Measurements from ENCODE around the gene ADCY7.

Gene ADCY7

DNA sequence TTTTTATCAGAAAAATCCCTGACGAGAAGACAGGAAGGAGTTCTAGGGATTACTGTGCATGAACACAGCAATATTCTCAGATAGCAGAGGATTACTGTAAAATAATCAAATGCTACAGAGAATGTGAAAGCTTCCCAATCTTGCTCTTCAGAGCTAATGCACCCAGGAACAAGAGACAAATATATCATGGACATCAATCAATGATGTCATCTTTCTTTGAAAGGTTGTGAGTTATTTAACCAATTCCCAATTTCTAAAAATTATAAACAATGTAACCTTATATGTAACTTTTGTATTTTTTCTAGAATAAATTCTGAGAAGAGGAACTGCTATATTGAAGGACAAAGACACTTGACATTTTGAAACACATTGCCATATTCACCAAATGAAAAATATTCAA is 56.0 kb downstream of the ADCY7 start:
- H3K27ac ChIP-seq (ENCODE audit: low read depth in 2 of 2, low read length in 2 of 2) = no peak overlapping the region
- H3K4me3 ChIP-seq (ENCODE audit: low read length in 2 of 2) = no peak overlapping the region
- H3K4me1 ChIP-seq (ENCODE audit: control insufficient read depth in 2 of 2, insufficient read depth in 2 of 2, low read length in 2 of 2) = peaks cover 0 to 7% of the 10 kb centered on the region in 2 donors
- H3K9ac ChIP-seq (ENCODE audit: low read depth in 1 of 2, low read length in 2 of 2) = no peak overlapping the region
- H3K36me3 ChIP-seq (ENCODE audit: control insufficient read depth in 2 of 2, insufficient read depth in 2 of 2, low read length in 2 of 2) = peaks cover 45 to 61% of the 10 kb centered on the region in 2 donors
- H3K27me3 ChIP-seq (ENCODE audit: control insufficient read depth in 2 of 2, insufficient read depth in 2 of 2, low read length in 2 of 2) = no peaks in the 10 kb centered on the region
- H3K9me3 ChIP-seq (ENCODE audit: control insufficient read depth in 2 of 2, low read length in 2 of 2) = no peaks in the 10 kb centered on the region

DNA sequence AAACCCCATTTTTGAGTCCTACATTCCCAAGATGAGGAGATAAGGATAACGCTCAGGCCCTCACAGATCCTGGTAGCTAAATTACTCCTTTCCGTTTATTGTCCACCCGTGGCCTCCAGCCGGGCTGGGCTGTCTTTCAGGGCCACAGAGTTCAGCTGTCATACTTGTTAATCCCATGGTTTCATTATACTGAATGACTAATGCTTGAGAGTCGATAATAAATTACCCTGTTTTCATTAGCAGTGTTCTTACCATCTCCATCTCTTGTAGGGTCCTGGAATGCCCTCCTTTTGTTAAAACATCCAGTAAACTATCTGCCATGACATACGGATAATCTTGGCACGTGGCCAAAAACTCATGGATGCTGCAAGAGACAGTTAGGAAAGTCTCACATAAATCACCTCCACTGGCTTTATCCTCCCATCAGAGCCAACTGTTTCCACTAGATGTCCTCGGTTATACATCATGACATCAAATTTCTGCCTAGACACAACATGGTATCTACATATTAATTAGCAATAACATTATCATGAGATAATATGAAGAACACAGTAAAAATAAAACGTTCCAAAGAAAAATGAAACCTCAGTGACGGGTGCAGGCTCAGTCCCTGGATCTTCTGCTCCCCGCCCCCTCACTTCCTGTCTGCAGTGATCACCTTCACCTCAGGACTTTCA is 57.1 kb downstream of the ADCY7 start:
- Histone ChIP-seq H3K4me3 (ENCODE audit: low read length in 2 of 2) (no peak overlapping the region), H3K36me3 (ENCODE audit: control insufficient read depth in 2 of 2, insufficient read depth in 2 of 2, low read length in 2 of 2) (peaks cover 40 to 60% of the 10 kb centered on the region in 2 donors), H3K9ac (ENCODE audit: low read depth in 1 of 2, low read length in 2 of 2) (no peak overlapping the region), H3K9me3 (ENCODE audit: control insufficient read depth in 2 of 2, low read length in 2 of 2) (no peaks in the 10 kb centered on the region), H3K4me1 (ENCODE audit: control insufficient read depth in 2 of 2, insufficient read depth in 2 of 2, low read length in 2 of 2) (peaks cover 0 to 8% of the 10 kb centered on the region in 2 donors), H3K27ac (ENCODE audit: low read depth in 2 of 2, low read length in 2 of 2) (peak overlapping the region in 1 of 2 donors; percentile 9), H3K27me3 (ENCODE audit: control insufficient read depth in 2 of 2, insufficient read depth in 2 of 2, low read length in 2 of 2) (no peaks in the 10 kb centered on the region)

DNA sequence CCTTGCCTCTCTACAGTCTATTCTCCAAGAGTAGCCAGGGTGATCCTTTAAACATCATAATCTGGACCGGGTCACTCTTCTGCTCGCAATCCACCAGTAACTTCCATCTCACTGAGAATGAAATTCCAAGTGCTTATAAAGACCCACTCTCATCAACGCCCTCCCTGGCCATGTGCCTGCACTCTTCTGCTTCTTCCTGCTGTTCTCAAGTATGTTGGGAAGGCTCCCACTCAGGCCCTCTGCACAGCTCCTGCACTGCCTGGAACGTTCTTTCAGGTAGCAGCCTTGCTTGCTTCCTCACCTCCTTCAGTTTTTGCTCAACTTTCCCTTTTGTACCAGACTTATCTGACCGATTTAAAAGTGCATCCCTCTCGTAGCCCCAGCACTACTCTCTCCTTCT is 58.0 kb downstream of the ADCY7 start:
- Histone ChIP-seq H3K4me1 (ENCODE audit: control insufficient read depth in 2 of 2, insufficient read depth in 2 of 2, low read length in 2 of 2) (peaks cover 0 to 8% of the 10 kb centered on the region in 2 donors), H3K4me3 (ENCODE audit: low read length in 2 of 2) (no peak overlapping the region), H3K27me3 (ENCODE audit: control insufficient read depth in 2 of 2, insufficient read depth in 2 of 2, low read length in 2 of 2) (no peaks in the 10 kb centered on the region), H3K27ac (ENCODE audit: low read depth in 2 of 2, low read length in 2 of 2) (no peak overlapping the region), H3K9me3 (ENCODE audit: control insufficient read depth in 2 of 2, low read length in 2 of 2) (no peaks in the 10 kb centered on the region), H3K36me3 (ENCODE audit: control insufficient read depth in 2 of 2, insufficient read depth in 2 of 2, low read length in 2 of 2) (peaks cover 39 to 57% of the 10 kb centered on the region in 2 donors), H3K9ac (ENCODE audit: low read depth in 1 of 2, low read length in 2 of 2) (no peak overlapping the region)

DNA sequence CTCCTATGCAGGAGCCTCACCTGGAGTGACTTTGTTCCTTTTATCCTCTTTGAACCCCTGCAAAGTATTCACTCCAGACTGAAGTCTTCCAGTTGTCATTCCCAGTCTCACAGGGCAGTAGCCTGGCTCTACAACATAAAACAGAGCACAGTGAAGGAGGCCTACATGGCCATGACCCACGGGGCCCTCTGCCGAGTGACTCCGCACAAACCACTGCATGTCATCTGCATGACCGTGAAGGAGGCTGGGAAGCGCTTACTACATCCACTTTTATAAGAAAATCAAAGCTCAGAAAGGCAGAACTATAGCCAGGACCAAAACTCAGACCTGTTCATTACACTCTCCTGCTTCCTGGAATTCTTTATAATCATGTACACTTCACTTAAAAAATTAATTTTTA is 59.9 kb downstream of the ADCY7 start:
- peaks cover 0 to 8% of the 10 kb centered on the region in 2 donors for H3K4me1 ChIP-seq (ENCODE audit: control insufficient read depth in 2 of 2, insufficient read depth in 2 of 2, low read length in 2 of 2)
- H3K27ac ChIP-seq (ENCODE audit: low read depth in 2 of 2, low read length in 2 of 2) = no peak overlapping the region
- H3K36me3 ChIP-seq (ENCODE audit: control insufficient read depth in 2 of 2, insufficient read depth in 2 of 2, low read length in 2 of 2) = peaks cover 22 to 44% of the 10 kb centered on the region in 2 donors
- no peak overlapping the region for H3K4me3 ChIP-seq (ENCODE audit: low read length in 2 of 2)
- H3K9me3 ChIP-seq (ENCODE audit: control insufficient read depth in 2 of 2, low read length in 2 of 2) = no peaks in the 10 kb centered on the region
- H3K27me3 ChIP-seq (ENCODE audit: control insufficient read depth in 2 of 2, insufficient read depth in 2 of 2, low read length in 2 of 2) = no peaks in the 10 kb centered on the region
- no peak overlapping the region for H3K9ac ChIP-seq (ENCODE audit: low read depth in 1 of 2, low read length in 2 of 2)

DNA sequence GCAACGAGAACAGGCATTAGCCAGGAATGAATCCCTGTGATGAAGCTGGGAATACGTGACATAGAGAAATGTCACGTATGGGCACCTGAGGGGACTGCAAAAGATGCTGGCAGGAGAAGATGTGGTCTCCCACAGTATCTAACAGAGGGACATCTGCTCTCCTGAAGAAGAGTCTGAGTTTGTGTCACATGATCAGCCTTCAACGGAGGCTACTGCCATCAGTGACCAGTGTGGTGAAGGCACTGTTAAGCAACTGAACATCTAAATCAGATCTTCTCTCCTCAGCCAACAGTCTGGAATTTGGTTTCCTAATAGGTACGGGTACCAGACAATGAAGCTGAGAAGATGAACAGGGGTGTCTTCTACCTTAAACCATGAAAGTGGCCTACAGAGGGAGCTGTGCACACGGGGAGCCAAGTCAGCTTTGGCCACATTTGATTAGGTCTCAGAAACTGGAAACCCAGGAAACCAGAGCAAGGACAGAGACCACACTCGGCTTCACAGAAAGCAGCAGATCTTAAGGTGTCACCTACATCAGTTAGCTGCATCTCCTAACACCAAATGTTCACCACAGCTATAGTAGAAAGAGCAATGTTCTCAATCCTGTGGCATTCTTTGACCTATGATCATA is 60.6 kb downstream of the ADCY7 start:
- Histone ChIP-seq H3K27ac (ENCODE audit: low read depth in 2 of 2, low read length in 2 of 2) (no peak overlapping the region), H3K9me3 (ENCODE audit: control insufficient read depth in 2 of 2, low read length in 2 of 2) (no peaks in the 10 kb centered on the region), H3K27me3 (ENCODE audit: control insufficient read depth in 2 of 2, insufficient read depth in 2 of 2, low read length in 2 of 2) (no peaks in the 10 kb centered on the region), H3K9ac (ENCODE audit: low read depth in 1 of 2, low read length in 2 of 2) (no peak overlapping the region), H3K4me1 (ENCODE audit: control insufficient read depth in 2 of 2, insufficient read depth in 2 of 2, low read length in 2 of 2) (peaks cover 0 to 8% of the 10 kb centered on the region in 2 donors), H3K4me3 (ENCODE audit: low read length in 2 of 2) (no peak overlapping the region), H3K36me3 (ENCODE audit: control insufficient read depth in 2 of 2, insufficient read depth in 2 of 2, low read length in 2 of 2) (peaks cover 27 to 40% of the 10 kb centered on the region in 2 donors)

DNA sequence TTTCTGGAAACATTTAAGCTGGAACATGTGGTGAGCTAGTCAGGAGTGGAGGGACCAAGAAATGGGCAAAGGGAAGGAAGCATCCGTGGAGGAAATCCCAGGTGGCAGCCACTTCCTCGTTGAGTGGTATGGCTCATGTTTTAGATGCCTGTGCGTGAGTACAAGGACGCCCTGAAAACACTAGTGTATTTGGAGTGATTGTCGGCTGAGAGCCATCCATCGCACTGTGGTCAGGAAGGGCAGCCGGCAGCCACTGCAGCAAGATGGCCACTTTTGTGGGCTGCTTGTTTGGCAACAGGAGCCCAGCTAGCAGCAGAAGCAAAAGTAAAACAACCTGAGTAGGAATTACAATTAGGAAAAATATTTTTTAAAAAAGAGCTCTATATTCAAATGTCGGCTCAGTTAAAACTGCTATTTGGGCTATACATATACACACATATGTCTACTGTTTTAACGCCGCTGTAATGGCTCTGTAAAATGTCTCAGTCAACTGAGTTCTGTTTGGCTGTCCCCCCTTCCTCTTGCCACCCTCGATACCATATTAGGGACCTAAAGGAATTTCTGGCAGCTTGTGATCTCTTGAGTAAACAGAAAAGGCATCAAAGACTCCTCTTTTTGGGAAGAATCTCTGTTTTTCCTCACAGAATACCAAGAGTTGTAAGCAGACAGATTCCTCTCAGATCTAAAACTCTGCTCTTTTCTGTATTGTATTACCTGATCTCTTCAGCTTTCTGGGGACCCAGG is 63.3 kb downstream of the ADCY7 start:
- Histone ChIP-seq H3K9ac (ENCODE audit: low read depth in 1 of 2, low read length in 2 of 2) (no peak overlapping the region), H3K27me3 (ENCODE audit: control insufficient read depth in 2 of 2, insufficient read depth in 2 of 2, low read length in 2 of 2) (no peaks in the 10 kb centered on the region), H3K9me3 (ENCODE audit: control insufficient read depth in 2 of 2, low read length in 2 of 2) (no peaks in the 10 kb centered on the region), H3K27ac (ENCODE audit: low read depth in 2 of 2, low read length in 2 of 2) (no peak overlapping the region), H3K4me3 (ENCODE audit: low read length in 2 of 2) (no peak overlapping the region), H3K36me3 (ENCODE audit: control insufficient read depth in 2 of 2, insufficient read depth in 2 of 2, low read length in 2 of 2) (peaks cover 35 to 37% of the 10 kb centered on the region in 2 donors), H3K4me1 (ENCODE audit: control insufficient read depth in 2 of 2, insufficient read depth in 2 of 2, low read length in 2 of 2) (peaks cover 0 to 6% of the 10 kb centered on the region in 2 donors)

DNA sequence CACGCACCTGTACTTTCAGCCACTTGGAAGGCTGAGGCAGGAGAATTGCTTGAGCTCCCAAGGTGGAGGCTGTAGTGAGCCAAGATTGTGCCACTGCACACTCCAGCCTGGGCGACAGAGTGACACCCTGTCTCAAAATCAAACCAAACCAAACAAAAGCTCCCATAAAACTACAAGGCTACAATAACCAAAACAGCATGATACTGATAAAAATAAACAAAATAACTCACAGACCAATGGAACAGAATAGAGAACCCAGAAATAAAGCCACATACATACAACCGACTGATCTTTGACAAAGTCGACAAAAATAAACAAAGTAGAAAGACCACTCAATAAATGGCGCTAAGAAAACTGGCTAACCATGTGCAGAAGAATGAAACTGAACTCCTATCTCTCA is 65.2 kb downstream of the ADCY7 start:
- Histone ChIP-seq H3K4me3 (ENCODE audit: low read length in 2 of 2) (no peak overlapping the region), H3K9ac (ENCODE audit: low read depth in 1 of 2, low read length in 2 of 2) (no peak overlapping the region), H3K9me3 (ENCODE audit: control insufficient read depth in 2 of 2, low read length in 2 of 2) (no peaks in the 10 kb centered on the region), H3K27ac (ENCODE audit: low read depth in 2 of 2, low read length in 2 of 2) (no peak overlapping the region), H3K27me3 (ENCODE audit: control insufficient read depth in 2 of 2, insufficient read depth in 2 of 2, low read length in 2 of 2) (no peaks in the 10 kb centered on the region), H3K36me3 (ENCODE audit: control insufficient read depth in 2 of 2, insufficient read depth in 2 of 2, low read length in 2 of 2) (peaks cover 29% of the 10 kb centered on the region in 2 donors), H3K4me1 (ENCODE audit: control insufficient read depth in 2 of 2, insufficient read depth in 2 of 2, low read length in 2 of 2) (peaks cover 0 to 6% of the 10 kb centered on the region in 2 donors)

DNA sequence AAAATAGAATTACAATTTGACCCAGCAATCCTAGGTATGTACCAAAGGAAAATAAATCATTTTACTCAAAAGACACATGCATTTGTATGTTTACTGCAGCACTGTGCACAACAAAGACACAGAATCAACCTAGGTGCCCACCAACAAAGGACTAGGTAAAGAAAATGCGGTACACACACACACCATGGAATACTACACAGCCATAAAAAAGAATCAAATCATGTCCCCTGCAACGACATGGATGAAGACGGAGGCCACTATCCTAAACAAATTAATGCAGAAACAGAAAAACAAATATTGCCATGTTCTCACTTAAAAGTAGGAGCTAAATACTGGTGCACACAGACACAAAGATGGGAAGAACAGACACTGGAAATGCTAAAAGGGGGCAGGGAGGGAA is 66.2 kb downstream of the ADCY7 start:
- H3K27ac ChIP-seq (ENCODE audit: low read depth in 2 of 2, low read length in 2 of 2) = no peak overlapping the region
- H3K27me3 ChIP-seq (ENCODE audit: control insufficient read depth in 2 of 2, insufficient read depth in 2 of 2, low read length in 2 of 2) = no peaks in the 10 kb centered on the region
- no peak overlapping the region for H3K9ac ChIP-seq (ENCODE audit: low read depth in 1 of 2, low read length in 2 of 2)
- peaks cover 29% of the 10 kb centered on the region in 2 donors for H3K36me3 ChIP-seq (ENCODE audit: control insufficient read depth in 2 of 2, insufficient read depth in 2 of 2, low read length in 2 of 2)
- no peaks in the 10 kb centered on the region for H3K9me3 ChIP-seq (ENCODE audit: control insufficient read depth in 2 of 2, low read length in 2 of 2)
- no peaks in the 10 kb centered on the region for H3K4me1 ChIP-seq (ENCODE audit: control insufficient read depth in 2 of 2, insufficient read depth in 2 of 2, low read length in 2 of 2)
- H3K4me3 ChIP-seq (ENCODE audit: low read length in 2 of 2) = no peak overlapping the region

DNA sequence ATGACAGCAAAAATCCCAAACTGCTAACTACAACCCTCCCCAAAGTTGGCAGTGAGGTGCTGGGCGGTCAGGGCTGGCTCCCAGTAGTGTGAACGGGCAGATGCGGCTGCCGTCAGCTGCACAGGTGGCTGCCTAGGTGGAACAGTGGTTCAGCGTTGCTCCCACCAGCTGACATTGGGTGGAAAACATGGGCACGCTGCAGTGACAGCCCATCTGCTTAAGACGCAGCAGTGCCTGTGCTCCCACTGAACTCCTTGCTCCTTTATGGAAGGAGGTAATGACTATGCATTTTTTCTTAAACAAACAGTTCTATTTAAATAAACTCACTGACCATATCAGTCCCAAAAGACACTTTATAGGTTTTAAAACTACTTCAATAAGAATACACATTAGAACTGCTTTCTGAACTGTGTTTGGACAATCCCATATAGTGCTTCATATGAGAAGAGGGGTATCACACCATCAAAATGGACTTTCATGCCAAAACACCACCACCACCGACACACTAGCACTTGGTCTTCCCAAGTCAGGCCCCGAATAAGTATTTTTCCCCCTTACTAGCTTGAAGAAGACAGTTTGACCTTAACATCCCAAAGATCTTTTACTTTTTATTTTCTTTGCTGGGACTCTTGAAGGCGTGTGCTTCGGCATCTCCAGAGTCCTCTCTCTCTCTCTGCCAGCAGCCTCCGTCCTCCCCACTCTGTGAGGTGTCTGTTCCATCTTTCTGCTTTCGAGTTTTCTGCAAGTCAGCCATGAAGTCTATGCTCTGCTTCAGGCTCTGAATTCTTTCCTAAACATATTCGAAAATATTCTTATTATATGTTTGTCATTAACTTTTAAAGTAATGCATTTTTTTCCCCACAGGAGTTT is 68.0 kb downstream of the ADCY7 start:
- Histone ChIP-seq H3K9ac (ENCODE audit: low read depth in 1 of 2, low read length in 2 of 2) (no peak overlapping the region), H3K4me1 (ENCODE audit: control insufficient read depth in 2 of 2, insufficient read depth in 2 of 2, low read length in 2 of 2) (no peaks in the 10 kb centered on the region), H3K27ac (ENCODE audit: low read depth in 2 of 2, low read length in 2 of 2) (no peak overlapping the region), H3K4me3 (ENCODE audit: low read length in 2 of 2) (no peak overlapping the region), H3K9me3 (ENCODE audit: control insufficient read depth in 2 of 2, low read length in 2 of 2) (no peaks in the 10 kb centered on the region), H3K27me3 (ENCODE audit: control insufficient read depth in 2 of 2, insufficient read depth in 2 of 2, low read length in 2 of 2) (no peaks in the 10 kb centered on the region), H3K36me3 (ENCODE audit: control insufficient read depth in 2 of 2, insufficient read depth in 2 of 2, low read length in 2 of 2) (peaks cover 25 to 33% of the 10 kb centered on the region in 2 donors)

Data from mucosa of rectum (tissue), 2 donors.